HUES48 (cell line): Measurements from ENCODE around the gene SPRR5.

ENCODE experiments used
- H3K27ac ChIP-seq: one replicate; pipeline ENCODE4 v1.7.0; 2013; ENCODE audit warnings: low read depth, low read length, inconsistent platforms
- H3K27me3 ChIP-seq: 2 replicates; pipeline ENCODE4 v1.6.1; 2013; ENCODE audit warnings: mild to moderate bottlenecking, low read length; ENCODE audit not compliant: control insufficient read depth, insufficient read depth
- H3K36me3 ChIP-seq: 2 replicates; pipeline ENCODE4 v1.6.1; 2013; ENCODE audit warnings: low read length; ENCODE audit not compliant: control insufficient read depth, insufficient read depth
- H3K4me1 ChIP-seq: 2 replicates; pipeline ENCODE4 v1.6.1; 2013; ENCODE audit warnings: mild to moderate bottlenecking, low read length; ENCODE audit not compliant: control insufficient read depth, insufficient read depth
- H3K4me3 ChIP-seq: 2 replicates; pipeline ENCODE4 v1.5.1; 2013; ENCODE audit warnings: mild to moderate bottlenecking, low read depth, low read length
- H3K9ac ChIP-seq: 2 replicates; pipeline ENCODE4 v1.6.1; 2013; ENCODE audit warnings: mild to moderate bottlenecking, low read depth, low read length, moderate library complexity
- H3K9me3 ChIP-seq: 2 replicates; pipeline ENCODE4 v1.6.1; 2013; ENCODE audit warnings: low read length; ENCODE audit not compliant: control insufficient read depth, insufficient read depth

Gene SPRR5

GRCh38 chr1:152946248-152946647 is 758 bp upstream of the SPRR5 start:
- no peak overlapping the region for H3K27ac ChIP-seq
- H3K27me3 ChIP-seq, result no peaks in the 10 kb centered on the region
- no peak overlapping the region for H3K9ac ChIP-seq
- H3K9me3 ChIP-seq, result peaks cover 51% of the 10 kb centered on the region
- no peak overlapping the region for H3K4me3 ChIP-seq
- H3K4me1 ChIP-seq, result no peaks in the 10 kb centered on the region
- H3K36me3 ChIP-seq, result no peaks in the 10 kb centered on the region

DNA sequence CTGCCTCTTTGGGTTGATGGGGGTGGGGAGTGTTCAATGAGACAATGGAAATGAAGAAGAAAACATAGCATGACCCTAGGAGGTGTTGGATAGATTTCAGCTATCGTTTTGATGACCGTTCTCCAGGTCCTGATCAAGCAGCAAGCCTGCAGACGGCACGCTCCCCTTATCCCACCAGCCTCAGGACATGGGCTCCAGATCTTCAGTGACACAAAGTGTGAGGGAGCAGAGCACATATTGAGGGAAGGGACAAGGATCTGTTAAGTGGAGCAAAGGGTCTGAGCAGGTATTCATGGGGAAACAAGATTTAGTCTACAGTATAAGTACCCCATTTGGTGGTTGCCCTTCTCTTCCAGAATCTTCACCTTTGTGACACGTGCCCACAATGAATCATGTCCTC is 4.7 kb downstream of the SPRR5 start:
- Histone ChIP-seq H3K27me3 (no peaks in the 10 kb centered on the region), H3K4me3 (no peak overlapping the region), H3K9me3 (peaks cover 60% of the 10 kb centered on the region), H3K27ac (no peak overlapping the region), H3K36me3 (no peaks in the 10 kb centered on the region), H3K4me1 (no peaks in the 10 kb centered on the region), H3K9ac (no peak overlapping the region)

- Histone ChIP-seq H3K36me3 (no peaks in the 10 kb centered on the region), H3K9ac (no peak overlapping the region), H3K4me3 (no peak overlapping the region), H3K9me3 (peaks cover 58% of the 10 kb centered on the region), H3K27ac (no peak overlapping the region), H3K27me3 (no peaks in the 10 kb centered on the region), H3K4me1 (no peaks in the 10 kb centered on the region)
Measured at GRCh38 chr1:152953761-152954160, 6.8 kb downstream of the SPRR5 start.

- no peaks in the 10 kb centered on the region for H3K36me3 ChIP-seq
- peaks cover 56% of the 10 kb centered on the region for H3K9me3 ChIP-seq
- no peak overlapping the region for H3K9ac ChIP-seq
- H3K4me3 ChIP-seq, result no peak overlapping the region
- no peaks in the 10 kb centered on the region for H3K4me1 ChIP-seq
- no peaks in the 10 kb centered on the region for H3K27me3 ChIP-seq
- no peak overlapping the region for H3K27ac ChIP-seq
Measured at GRCh38 chr1:152954436-152954835, 7.4 kb downstream of the SPRR5 start.

DNA sequence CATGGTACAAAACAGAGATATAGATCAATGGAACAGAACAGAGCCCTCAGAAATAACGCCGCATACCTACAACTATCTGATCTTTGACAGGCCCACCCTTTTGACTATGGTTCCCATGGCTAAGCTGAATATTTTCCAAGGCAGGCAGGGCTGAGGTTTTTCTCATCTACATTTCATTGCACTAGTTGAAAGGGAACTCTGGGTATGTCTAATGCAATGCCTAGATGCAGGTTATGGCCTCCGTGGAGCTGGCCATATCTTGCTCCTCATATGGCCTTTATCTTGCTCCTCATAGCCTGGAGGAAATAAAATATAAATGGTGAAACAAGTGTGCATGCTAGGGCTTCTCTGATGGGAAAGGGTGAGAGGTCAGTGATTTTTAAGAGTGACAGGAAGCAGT is 10.6 kb downstream of the SPRR5 start:
- Histone ChIP-seq H3K9ac (no peak overlapping the region), H3K4me3 (no peak overlapping the region), H3K27me3 (no peaks in the 10 kb centered on the region), H3K27ac (no peak overlapping the region), H3K36me3 (no peaks in the 10 kb centered on the region), H3K4me1 (no peaks in the 10 kb centered on the region), H3K9me3 (peaks cover 25% of the 10 kb centered on the region)

DNA sequence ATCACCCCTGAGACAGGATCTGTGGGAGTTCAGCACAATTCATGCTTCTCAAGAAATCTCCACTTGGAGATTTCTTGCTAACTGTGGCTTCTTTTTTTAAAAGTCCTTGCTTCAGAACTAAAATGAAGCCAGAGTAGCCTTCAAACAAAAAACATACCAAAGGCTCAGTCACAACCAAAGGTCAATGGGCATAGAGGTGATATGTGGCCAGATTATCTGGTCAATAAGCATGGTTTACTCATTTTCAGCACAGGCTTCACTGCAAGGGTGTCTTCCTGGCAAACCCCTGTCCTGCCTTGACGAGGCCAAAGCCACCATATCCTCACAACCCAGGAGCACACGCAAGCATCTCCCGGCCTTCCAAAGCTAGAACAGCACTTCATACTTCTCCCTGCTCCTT is 12.3 kb downstream of the SPRR5 start:
- H3K9ac ChIP-seq, result no peak overlapping the region
- H3K36me3 ChIP-seq, result no peaks in the 10 kb centered on the region
- H3K27me3 ChIP-seq, result no peaks in the 10 kb centered on the region
- H3K4me1 ChIP-seq, result no peaks in the 10 kb centered on the region
- H3K9me3 ChIP-seq, result peaks cover 9% of the 10 kb centered on the region
- no peak overlapping the region for H3K27ac ChIP-seq
- no peak overlapping the region for H3K4me3 ChIP-seq

GRCh38 chr1:152959801-152960451 is 12.9 kb downstream of the SPRR5 start:
- H3K27ac ChIP-seq, result no peak overlapping the region
- no peaks in the 10 kb centered on the region for H3K36me3 ChIP-seq
- no peaks in the 10 kb centered on the region for H3K4me1 ChIP-seq
- H3K4me3 ChIP-seq, result no peak overlapping the region
- H3K27me3 ChIP-seq, result no peaks in the 10 kb centered on the region
- H3K9me3 ChIP-seq, result peaks cover 5% of the 10 kb centered on the region; the same call in 1 of the 2 replicates
- no peak overlapping the region for H3K9ac ChIP-seq

- Histone ChIP-seq H3K4me1 (no peaks in the 10 kb centered on the region), H3K36me3 (no peaks in the 10 kb centered on the region), H3K27me3 (no peaks in the 10 kb centered on the region), H3K4me3 (no peak overlapping the region), H3K27ac (no peak overlapping the region), H3K9ac (no peak overlapping the region), H3K9me3 (peaks cover 5% of the 10 kb centered on the region; the same call in 1 of the 2 replicates)
Measured at GRCh38 chr1:152960452-152961044, 13.5 kb downstream of the SPRR5 start.

GRCh38 chr1:152961226-152961891 is 14.4 kb downstream of the SPRR5 start:
- H3K9ac ChIP-seq, result no peak overlapping the region
- peaks cover 5% of the 10 kb centered on the region; the same call in 1 of the 2 replicates for H3K9me3 ChIP-seq
- no peaks in the 10 kb centered on the region for H3K4me1 ChIP-seq
- H3K27ac ChIP-seq, result no peak overlapping the region
- H3K36me3 ChIP-seq, result no peaks in the 10 kb centered on the region
- no peak overlapping the region for H3K4me3 ChIP-seq
- no peaks in the 10 kb centered on the region for H3K27me3 ChIP-seq

- H3K27ac ChIP-seq, result no peak overlapping the region
- H3K36me3 ChIP-seq, result no peaks in the 10 kb centered on the region
- no peaks in the 10 kb centered on the region for H3K27me3 ChIP-seq
- no peak overlapping the region for H3K4me3 ChIP-seq
- H3K4me1 ChIP-seq, result no peaks in the 10 kb centered on the region
- H3K9me3 ChIP-seq, result 0 out of 2 replicates have a peak, but pooled peaks cover under 1% of the 10 kb centered on the region
- no peak overlapping the region for H3K9ac ChIP-seq
Measured at GRCh38 chr1:152962876-152963415, 15.9 kb downstream of the SPRR5 start.

- H3K9me3 ChIP-seq, result no peaks in the 10 kb centered on the region
- H3K27ac ChIP-seq, result no peak overlapping the region
- no peaks in the 10 kb centered on the region for H3K27me3 ChIP-seq
- no peaks in the 10 kb centered on the region for H3K36me3 ChIP-seq
- no peak overlapping the region for H3K4me3 ChIP-seq
- H3K4me1 ChIP-seq, result no peaks in the 10 kb centered on the region
- no peak overlapping the region for H3K9ac ChIP-seq
Measured at GRCh38 chr1:152964536-152964935, 17.5 kb downstream of the SPRR5 start.
